GM23338 (cell line): ENCODE results near the gene IQCE. TPM values are rescaled to one million over a fixed set of nuclear protein-coding genes. Genes with fewer than 3 reads are reported as not detected.
"Not testable (repeated sequence)": the region's sequence is repeated elsewhere in the genome, so short reads cannot be mapped to it uniquely, and the experiment has no call there.

ENCODE experiments used
- ATAC-seq: fragments of 200-7000 bp; cut with Tn5 transposase; 3 replicates; pipeline ENCODE4 v1.9.1; 2020
- DNase-seq: peaks from one replicate; pipeline ENCODE4 v3.0.0-alpha.2; 2015; ENCODE audit warnings: low spot score
- H2AFZ ChIP-seq: fragments of 200-600 bp; sonication (generic); 2 replicates; pipeline ENCODE4 v1.8.0; 2016; ENCODE audit warnings: antibody characterized with exemption, mild to moderate bottlenecking, moderate library complexity
- H3F3A ChIP-seq: fragments of 200-600 bp; sonication (generic); replicated peaks from 2 replicates; pipeline ENCODE4 v1.8.0; 2017; ENCODE audit warnings: antibody characterized with exemption, mixed run types, low read depth
- H3K27ac ChIP-seq: fragments of 200-600 bp; sonication (generic); 2 replicates; pipeline ENCODE4 v1.6.1; 2016; ENCODE audit warnings: low read depth
- H3K27me3 ChIP-seq: fragments of 200-600 bp; sonication (generic); 2 replicates; pipeline ENCODE4 v1.8.0; 2016; ENCODE audit warnings: mild to moderate bottlenecking, mixed run types, moderate library complexity; ENCODE audit not compliant: insufficient read depth
- H3K36me3 ChIP-seq: fragments of 200-600 bp; sonication (generic); 2 replicates; pipeline ENCODE4 v1.8.0; 2016; ENCODE audit warnings: mild to moderate bottlenecking; ENCODE audit not compliant: insufficient read depth
- H3K4me1 ChIP-seq: fragments of 200-600 bp; sonication (generic); 2 replicates; pipeline ENCODE4 v1.8.0; 2016; ENCODE audit warnings: mild to moderate bottlenecking, moderate library complexity; ENCODE audit not compliant: insufficient read depth
- H3K4me2 ChIP-seq: fragments of 200-600 bp; sonication (generic); 2 replicates; pipeline ENCODE4 v1.7.1; 2017; ENCODE audit warnings: mixed run types
- H3K4me3 ChIP-seq: fragments of 200-600 bp; sonication (generic); 2 replicates; pipeline ENCODE4 v1.6.1; 2016; ENCODE audit warnings: mixed run types
- H3K79me2 ChIP-seq: fragments of 200-600 bp; sonication (generic); replicated peaks from 2 replicates; pipeline ENCODE4 v1.8.0; 2017; ENCODE audit warnings: mild to moderate bottlenecking; ENCODE audit not compliant: insufficient read depth
- H3K9me2 ChIP-seq: fragments of 200-600 bp; sonication (generic); 2 replicates; pipeline ENCODE4 v1.8.0; 2017; ENCODE audit not compliant: insufficient read depth
- H4K20me1 ChIP-seq: fragments of 200-600 bp; sonication (generic); replicated peaks from 2 replicates; pipeline ENCODE4 v1.8.0; 2017; ENCODE audit warnings: mild to moderate bottlenecking; ENCODE audit not compliant: insufficient read depth
- H3K27ac Mint-ChIP-seq: 2 replicates; pipeline ENCODE4 v1.8.0; 2020; ENCODE audit warnings: inconsistent platforms, mild to moderate bottlenecking, moderate library complexity, mixed read lengths
- H3K27me3 Mint-ChIP-seq: 3 replicates; pipeline ENCODE4 v1.8.0; 2022; ENCODE audit warnings: low read depth, mild to moderate bottlenecking, moderate library complexity, mixed read lengths, inconsistent platforms; ENCODE audit not compliant: insufficient read depth, poor library complexity
- H3K36me3 Mint-ChIP-seq: 3 replicates; pipeline ENCODE4 v1.8.0; 2021; ENCODE audit warnings: low read depth, mild to moderate bottlenecking, inconsistent platforms, moderate library complexity, mixed read lengths
- H3K4me1 Mint-ChIP-seq: 3 replicates; pipeline ENCODE4 v1.8.0; 2020; ENCODE audit warnings: mild to moderate bottlenecking, inconsistent platforms, mixed read lengths
- H3K4me3 Mint-ChIP-seq: 3 replicates; pipeline ENCODE4 v1.8.0; 2021; ENCODE audit warnings: moderate library complexity, mild to moderate bottlenecking, inconsistent platforms, mixed read lengths
- H3K9me3 Mint-ChIP-seq: 3 replicates; pipeline ENCODE4 v1.8.0; 2020; ENCODE audit warnings: moderate library complexity, mild to moderate bottlenecking, inconsistent platforms, mixed read lengths
- CREB1 ChIP-seq: fragments of 250-450 bp; sonication (Bioruptor Pico); IDR thresholded peaks from 2 replicates; pipeline ENCODE4 v1.5.0; 2020; ENCODE audit warnings: low read depth, mild to moderate bottlenecking, moderate library complexity
- CTCF ChIP-seq, 2 experiments: fragments of 200-600 bp in 1 of 2; sonication (generic) in 1 of 2; conservative IDR thresholded peaks; 2 replicates each; pipeline versions ENCODE4 v1.5.1 to v1.6.1; 2016 to 2017; ENCODE audit warnings: antibody characterized with exemption in 2 of 2, low read depth in 2 of 2, mild to moderate bottlenecking in 2 of 2, moderate library complexity in 1 of 2
- ETS1 ChIP-seq: IDR thresholded peaks from 2 replicates; pipeline ENCODE4 v1.6.1; 2016; ENCODE audit warnings: antibody characterized with exemption
- EZH2 ChIP-seq: fragments of 200-600 bp; sonication (generic); IDR thresholded peaks from one replicate; pipeline ENCODE4 v1.8.0; 2017; ENCODE audit warnings: antibody characterized with exemption, mild to moderate bottlenecking, low read depth; ENCODE audit not compliant: unreplicated experiment
- EZH2phosphoT487 ChIP-seq: fragments of 200-600 bp; sonication (generic); IDR thresholded peaks from one replicate; pipeline ENCODE4 v1.8.1; 2018; ENCODE audit warnings: antibody characterized with exemption; ENCODE audit not compliant: unreplicated experiment
- JUNB ChIP-seq: IDR thresholded peaks from one replicate; pipeline ENCODE4 v1.6.1; 2016; ENCODE audit warnings: antibody characterized with exemption; ENCODE audit not compliant: unreplicated experiment
- NANOG ChIP-seq: IDR thresholded peaks from 2 replicates; pipeline ENCODE4 v1.6.1; 2016; ENCODE audit warnings: antibody characterized with exemption, borderline replicate concordance
- POLR2AphosphoS5 ChIP-seq: IDR thresholded peaks from 2 replicates; pipeline ENCODE4 v1.6.1; 2016; ENCODE audit warnings: antibody characterized with exemption, low read depth
- STAT1 ChIP-seq: IDR thresholded peaks from one replicate; pipeline ENCODE4 v1.6.1; 2016; ENCODE audit warnings: antibody characterized with exemption; ENCODE audit not compliant: unreplicated experiment
- ZNF114 ChIP-seq: fragments of 250-450 bp; sonication (Bioruptor Pico); IDR thresholded peaks from 2 replicates; pipeline ENCODE4 v1.5.0; 2020; ENCODE audit warnings: mild to moderate bottlenecking, moderate library complexity
- ZNF331 ChIP-seq: fragments of 250-450 bp; sonication (Bioruptor Pico); IDR thresholded peaks from 2 replicates; pipeline ENCODE4 v1.5.0; 2020; ENCODE audit warnings: low read depth, mild to moderate bottlenecking, moderate library complexity
- polyA plus RNA-seq: library from polyadenylated mRNA; unstranded; fragments of >200 nt; fragmentation: Nextera tagmentation; extraction: Ambion mirVana; gene quantifications from 2 replicates; pipeline ENCODE4 v1.2.1, GENCODE V29; 2016
- total RNA-seq: library from RNA; depleted of rRNA; stranded (reverse); fragments of >200 nt; shearing (Covaris generic); gene quantifications from 2 replicates; pipeline ENCODE4 v1.2.3, GENCODE V29; 2014
- TF ChIP-seq, protein P1 (sequence below): IDR thresholded peaks from one replicate; pipeline ENCODE4 v1.6.1; 2018; ENCODE audit warnings: antibody characterized with exemption; ENCODE audit not compliant: unreplicated experiment

Gene IQCE
- total and polyA plus RNA-seq, 2 experiments from 2014 or later = 5.0 to 7.7 TPM

DNA sequence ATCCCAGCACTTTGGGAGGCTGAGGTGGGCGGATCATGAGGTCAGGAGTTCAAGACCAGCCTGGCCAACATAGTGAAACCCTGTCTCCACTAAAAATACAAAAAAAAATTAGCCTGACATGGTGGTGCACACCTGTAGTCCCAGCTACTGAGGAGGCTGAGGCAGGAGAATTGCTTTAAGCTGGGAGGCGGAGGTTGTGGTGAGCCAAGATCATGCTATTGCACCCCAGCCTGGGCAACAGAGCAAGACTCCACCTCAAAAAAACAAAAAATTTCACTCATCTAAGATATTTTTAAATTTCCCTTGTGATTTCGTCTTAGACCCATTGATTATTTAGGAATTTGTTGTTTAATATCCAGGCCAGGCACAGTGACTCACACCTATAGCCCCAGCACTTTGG, 5.2 kb downstream of the IQCE start:
- H2AFZ ChIP-seq, H3F3A ChIP-seq, H4K20me1 ChIP-seq, H3K4me1 ChIP-seq, H3K27me3 Mint-ChIP-seq, H3K79me2 ChIP-seq, H3K27ac ChIP-seq, H3K4me2 ChIP-seq, H3K36me3 ChIP-seq, H3K27ac Mint-ChIP-seq, H3K9me3 Mint-ChIP-seq, H3K27me3 ChIP-seq, ATAC-seq, H3K4me3 ChIP-seq, DNase-seq, H3K36me3 Mint-ChIP-seq, H3K9me2 ChIP-seq, H3K4me3 Mint-ChIP-seq: not testable (repeated sequence)
- peaks cover 11% of the 10 kb centered on the region for H3K4me1 Mint-ChIP-seq

DNA sequence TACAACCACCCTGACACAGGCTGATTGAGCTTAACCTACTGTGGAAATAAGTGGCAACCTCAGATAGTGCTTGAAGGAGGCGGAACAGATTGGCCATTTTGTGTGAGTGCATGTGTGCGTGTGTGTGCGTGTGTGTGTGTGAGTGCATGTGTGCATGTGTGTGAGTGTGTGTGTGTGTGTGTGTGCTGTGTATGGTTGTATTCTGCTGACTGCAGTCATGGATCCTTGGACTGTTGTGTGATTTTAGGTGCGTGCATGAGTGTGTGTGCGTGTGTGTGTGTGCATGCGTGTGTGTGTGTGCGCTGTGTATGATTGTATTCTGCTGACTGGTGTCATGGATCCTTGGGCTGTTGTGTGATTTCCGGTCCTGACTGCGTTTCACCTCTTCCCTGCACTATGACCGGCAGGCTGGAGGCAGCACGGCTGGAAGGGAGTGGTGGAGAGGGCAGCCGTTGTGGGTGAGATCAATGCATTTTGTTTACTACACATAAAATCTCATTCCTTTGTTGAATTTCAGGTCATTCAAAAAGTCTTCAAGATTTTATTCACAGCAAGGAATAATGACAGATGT, 6.3 kb downstream of the IQCE start:
- ATAC-seq (no peak), DNase-seq (no peak)
- Mint-ChIP-seq H3K36me3 (peaks cover 3% of the 10 kb centered on the region; the same call in 1 of the 3 replicates), H3K4me3 (no peak overlapping the region), H3K27ac (no peak overlapping the region), H3K27me3 (peaks cover 2% of the 10 kb centered on the region), H3K9me3 (no peaks in the 10 kb centered on the region; the same call in 2 of the 3 replicates), H3K4me1 (peaks cover 11% of the 10 kb centered on the region)
- Histone ChIP-seq H3K36me3 (no peaks in the 10 kb centered on the region), H3K4me3 (no peak overlapping the region), H3K4me1 (no peaks in the 10 kb centered on the region; the same call in 1 of the 2 replicates), H4K20me1 (no peaks in the 10 kb centered on the region), H3F3A (peaks cover 9% of the 10 kb centered on the region; the same call in 1 of the 2 replicates), H3K27ac (no peak overlapping the region), H2AFZ (no peak overlapping the region), H3K4me2 (no peak overlapping the region), H3K9me2 (no peaks in the 10 kb centered on the region), H3K79me2 (no peaks in the 10 kb centered on the region), H3K27me3 (no peaks in the 10 kb centered on the region)
- no peak for TF ChIP-seq ETS1
- TF ChIP-seq CREB1 (CRISPR knock-in tag) = no peak

DNA sequence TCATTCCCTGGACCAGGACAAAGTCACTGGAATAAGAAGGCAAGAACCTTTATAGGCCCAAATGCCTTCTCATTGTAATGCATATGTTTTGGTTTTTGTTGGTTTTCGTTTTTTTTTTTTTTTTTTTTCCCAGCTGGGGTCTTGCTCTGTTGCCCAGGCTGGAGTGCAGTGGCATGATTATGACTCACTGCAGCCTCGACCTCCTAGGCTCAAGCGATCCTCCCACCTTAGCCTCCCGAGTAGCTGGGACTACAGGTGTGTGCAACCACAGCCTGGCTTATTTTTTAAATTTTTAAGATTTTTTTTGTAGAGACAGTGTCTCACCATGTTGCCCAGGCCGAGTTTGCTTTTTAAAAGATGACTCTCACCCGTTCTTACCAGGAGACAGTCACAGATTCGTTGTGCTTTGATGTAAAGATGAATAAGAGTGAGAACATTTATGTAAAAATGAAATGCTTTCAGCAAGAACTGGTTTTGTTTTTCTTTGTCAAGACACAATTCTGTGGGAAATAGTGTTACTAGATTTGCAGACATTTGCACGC, 7.6 kb downstream of the IQCE start:
- Mint-ChIP-seq H3K36me3 (peaks cover 3% of the 10 kb centered on the region; the same call in 1 of the 3 replicates), H3K4me1 (peaks cover 11% of the 10 kb centered on the region), H3K27ac (no peak overlapping the region), H3K9me3 (no peaks in the 10 kb centered on the region), H3K4me3 (no peak overlapping the region), H3K27me3 (peaks cover 2% of the 10 kb centered on the region)
- Histone ChIP-seq H3K4me3 (no peak overlapping the region), H3K36me3 (no peaks in the 10 kb centered on the region), H3K4me2 (no peak overlapping the region), H3K27me3 (no peaks in the 10 kb centered on the region), H4K20me1 (no peaks in the 10 kb centered on the region), H3F3A (peaks cover 12% of the 10 kb centered on the region; the same call in 1 of the 2 replicates), H3K79me2 (no peaks in the 10 kb centered on the region), H3K4me1 (no peaks in the 10 kb centered on the region; the same call in 1 of the 2 replicates), H3K9me2 (no peaks in the 10 kb centered on the region), H2AFZ (no peak overlapping the region), H3K27ac (no peak overlapping the region)
- DNase-seq (no peak), ATAC-seq (no peak)
- TF ChIP-seq POLR2AphosphoS5 = no peak
- TF ChIP-seq EZH2phosphoT487 = no peak
- TF ChIP-seq NANOG = no peak
- no peak for TF ChIP-seq CTCF (conservative IDR thresholded peaks at IDR 0.05; ENCODE audit: low read depth in 2 of 2)
- no peak for TF ChIP-seq JUNB
- no peak for TF ChIP-seq EZH2
- TF ChIP-seq STAT1 = no peak
- TF ChIP-seq ZNF331 (CRISPR knock-in tag) = no peak
- TF ChIP-seq ETS1 = no peak
- no peak for TF ChIP-seq CREB1 (CRISPR knock-in tag)
- no peak for TF ChIP-seq ZNF114 (CRISPR knock-in tag)
- TF ChIP-seq, protein P1, sequence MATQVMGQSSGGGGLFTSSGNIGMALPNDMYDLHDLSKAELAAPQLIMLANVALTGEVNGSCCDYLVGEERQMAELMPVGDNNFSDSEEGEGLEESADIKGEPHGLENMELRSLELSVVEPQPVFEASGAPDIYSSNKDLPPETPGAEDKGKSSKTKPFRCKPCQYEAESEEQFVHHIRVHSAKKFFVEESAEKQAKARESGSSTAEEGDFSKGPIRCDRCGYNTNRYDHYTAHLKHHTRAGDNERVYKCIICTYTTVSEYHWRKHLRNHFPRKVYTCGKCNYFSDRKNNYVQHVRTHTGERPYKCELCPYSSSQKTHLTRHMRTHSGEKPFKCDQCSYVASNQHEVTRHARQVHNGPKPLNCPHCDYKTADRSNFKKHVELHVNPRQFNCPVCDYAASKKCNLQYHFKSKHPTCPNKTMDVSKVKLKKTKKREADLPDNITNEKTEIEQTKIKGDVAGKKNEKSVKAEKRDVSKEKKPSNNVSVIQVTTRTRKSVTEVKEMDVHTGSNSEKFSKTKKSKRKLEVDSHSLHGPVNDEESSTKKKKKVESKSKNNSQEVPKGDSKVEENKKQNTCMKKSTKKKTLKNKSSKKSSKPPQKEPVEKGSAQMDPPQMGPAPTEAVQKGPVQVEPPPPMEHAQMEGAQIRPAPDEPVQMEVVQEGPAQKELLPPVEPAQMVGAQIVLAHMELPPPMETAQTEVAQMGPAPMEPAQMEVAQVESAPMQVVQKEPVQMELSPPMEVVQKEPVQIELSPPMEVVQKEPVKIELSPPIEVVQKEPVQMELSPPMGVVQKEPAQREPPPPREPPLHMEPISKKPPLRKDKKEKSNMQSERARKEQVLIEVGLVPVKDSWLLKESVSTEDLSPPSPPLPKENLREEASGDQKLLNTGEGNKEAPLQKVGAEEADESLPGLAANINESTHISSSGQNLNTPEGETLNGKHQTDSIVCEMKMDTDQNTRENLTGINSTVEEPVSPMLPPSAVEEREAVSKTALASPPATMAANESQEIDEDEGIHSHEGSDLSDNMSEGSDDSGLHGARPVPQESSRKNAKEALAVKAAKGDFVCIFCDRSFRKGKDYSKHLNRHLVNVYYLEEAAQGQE = no peak
